Adipose tissue (tissue), 3 donors: Measurements from ENCODE around the gene ALOX15. TPM values are rescaled to one million over a fixed set of nuclear protein-coding genes. Genes with fewer than 3 reads are reported as not detected.
"Not testable (repeated sequence)": the region's sequence is repeated elsewhere in the genome, so short reads cannot be mapped to it uniquely, and the experiment has no call there.

Experiments
- H3K27ac ChIP-seq: one replicate; pipeline ENCODE4 v1.5.1; 2013; ENCODE audit warnings: low read depth, low read length
- WGBS, 3 donors: extraction: QIAGEN DNeasy Blood & Tissue Kit; methylation state at CpG; one replicate each; pipeline ENCODE4 v1.1.7; 2013; 5-methylcytosine and 5-hydroxymethylcytosine counted together
- polyA plus RNA-seq, 3 donors: library from polyadenylated mRNA; stranded (reverse); fragments of 200-250 nt; gene quantifications; one replicate each; pipeline ENCODE4 v1.2.3, GENCODE V29; 2013
- donor health status: healthy with polysubstance abuse.
- donor health status: Bipolar disorder and iron deficiency.
- donor health status: healthy.

ALOX15 gene
- polyA plus RNA-seq, 3 donors = 0.09 to 9.6 (median 2.5) TPM

- no peak overlapping the region for H3K27ac ChIP-seq
- 57 to 87% (median 84%) methylated on average over 4 of the region's 4 CpGs for WGBS, 3 donors
Measured at GRCh38 chr17:4626734-4627256, 14.7 kb downstream of the ALOX15 start.

GRCh38 chr17:4625181-4625617 is 16.3 kb downstream of the ALOX15 start:
- WGBS, 3 donors = 74 to 82% (median 79%) methylated on average over 12 of the region's 12 CpGs
- no peak overlapping the region for H3K27ac ChIP-seq

- 52 to 81% (median 56%) methylated on average over 3 of the region's 3 CpGs for WGBS, 3 donors
Measured at GRCh38 chr17:4624451-4624911, 17.0 kb downstream of the ALOX15 start.

GRCh38 chr17:4623249-4623648 is 18.2 kb downstream of the ALOX15 start:
- 81 to 88% (median 84%) methylated on average over 2 of the region's 2 CpGs for WGBS, 3 donors
- no peak overlapping the region for H3K27ac ChIP-seq

More at GRCh38 chr17:4624451-4624911, 17.0 kb downstream of the ALOX15 start:
- H3K27ac ChIP-seq = not testable (repeated sequence)

GRCh38 chr17:4622375-4622774 is 19.1 kb downstream of the ALOX15 start:
- H3K27ac ChIP-seq = no peak overlapping the region
- WGBS, 3 donors = 94 to 100% (median 97%) methylated on average over 1 of the region's 1 CpG

GRCh38 chr17:4620531-4621101 is 20.9 kb downstream of the ALOX15 start:
- no peak overlapping the region for H3K27ac ChIP-seq
- WGBS, 3 donors = 90 to 94% (median 92%) methylated on average over 4 of the region's 4 CpGs

- 49 to 64% (median 64%) methylated on average over 15 of the region's 15 CpGs for WGBS, 3 donors
- no peak overlapping the region for H3K27ac ChIP-seq
Measured at GRCh38 chr17:4617590-4618351, 23.7 kb downstream of the ALOX15 start.

GRCh38 chr17:4617090-4617489 is 24.4 kb downstream of the ALOX15 start:
- WGBS, 3 donors = 75 to 91% (median 90%) methylated on average over 17 of the region's 17 CpGs
- no peak overlapping the region for H3K27ac ChIP-seq

- 34 to 85% (median 72%) methylated on average over 9 of the region's 9 CpGs for WGBS, 3 donors
- H3K27ac ChIP-seq = no peak overlapping the region
Measured at GRCh38 chr17:4616476-4616875, 25.0 kb downstream of the ALOX15 start.

- 81 to 89% (median 88%) methylated on average over 6 of the region's 6 CpGs for WGBS, 3 donors
- no peak overlapping the region for H3K27ac ChIP-seq
Measured at GRCh38 chr17:4610656-4611055, 30.8 kb downstream of the ALOX15 start.

- 85 to 90% (median 89%) methylated on average over 5 of the region's 5 CpGs for WGBS, 3 donors
- no peak overlapping the region for H3K27ac ChIP-seq
Measured at GRCh38 chr17:4610162-4610561, 31.3 kb downstream of the ALOX15 start.

- no peak overlapping the region for H3K27ac ChIP-seq
- 87 to 90% (median 89%) methylated on average over 7 of the region's 7 CpGs for WGBS, 3 donors
Measured at GRCh38 chr17:4609761-4610160, 31.7 kb downstream of the ALOX15 start.

- whole genome bisulfite sequencing, 3 donors = 5% methylated on average over 9 of the region's 9 CpGs
- no peak overlapping the region for H3K27ac ChIP-seq
Measured at GRCh38 chr17:4607773-4608187, 33.7 kb downstream of the ALOX15 start.

- no peak overlapping the region for H3K27ac ChIP-seq
- 55 to 63% (median 60%) methylated on average over 25 of the region's 25 CpGs for WGBS, 3 donors
Measured at GRCh38 chr17:4607261-4607741, 34.2 kb downstream of the ALOX15 start.

- 44 to 71% (median 51%) methylated on average over 12 of the region's 12 CpGs for WGBS, 3 donors
- H3K27ac ChIP-seq = no peak overlapping the region
Measured at GRCh38 chr17:4605826-4606225, 35.7 kb downstream of the ALOX15 start.

- WGBS, 3 donors = 84 to 89% (median 85%) methylated on average over 11 of the region's 11 CpGs
- H3K27ac ChIP-seq = not testable (repeated sequence)
Measured at GRCh38 chr17:4604736-4605135, 36.7 kb downstream of the ALOX15 start.

GRCh38 chr17:4604111-4604644 is 37.3 kb downstream of the ALOX15 start:
- 58 to 73% (median 70%) methylated on average over 18 of the region's 18 CpGs for WGBS, 3 donors
- no peak overlapping the region for H3K27ac ChIP-seq

GRCh38 chr17:4602041-4602440 is 39.4 kb downstream of the ALOX15 start:
- no peak overlapping the region for H3K27ac ChIP-seq
- WGBS, 3 donors = 78 to 84% (median 81%) methylated on average over 5 of the region's 5 CpGs

- 90 to 96% (median 95%) methylated on average over 4 of the region's 4 CpGs for WGBS, 3 donors
Measured at GRCh38 chr17:4601326-4601725, 40.2 kb downstream of the ALOX15 start.

More at GRCh38 chr17:4601326-4601725, 40.2 kb downstream of the ALOX15 start:
- no peak overlapping the region for H3K27ac ChIP-seq
